GM12892 (cell line): Measurements from ENCODE around the gene WNT11.

Experiments used
- POLR2A ChIP-seq: IDR thresholded peaks from 2 replicates; pipeline ENCODE4 v1.6.1; 2011; ENCODE audit warnings: low read depth, low read length, control low read depth
- POLR2AphosphoS5 ChIP-seq: IDR thresholded peaks from 2 replicates; pipeline ENCODE4 v1.6.1; 2011; ENCODE audit warnings: low read depth, low read length, control low read depth

DNA sequence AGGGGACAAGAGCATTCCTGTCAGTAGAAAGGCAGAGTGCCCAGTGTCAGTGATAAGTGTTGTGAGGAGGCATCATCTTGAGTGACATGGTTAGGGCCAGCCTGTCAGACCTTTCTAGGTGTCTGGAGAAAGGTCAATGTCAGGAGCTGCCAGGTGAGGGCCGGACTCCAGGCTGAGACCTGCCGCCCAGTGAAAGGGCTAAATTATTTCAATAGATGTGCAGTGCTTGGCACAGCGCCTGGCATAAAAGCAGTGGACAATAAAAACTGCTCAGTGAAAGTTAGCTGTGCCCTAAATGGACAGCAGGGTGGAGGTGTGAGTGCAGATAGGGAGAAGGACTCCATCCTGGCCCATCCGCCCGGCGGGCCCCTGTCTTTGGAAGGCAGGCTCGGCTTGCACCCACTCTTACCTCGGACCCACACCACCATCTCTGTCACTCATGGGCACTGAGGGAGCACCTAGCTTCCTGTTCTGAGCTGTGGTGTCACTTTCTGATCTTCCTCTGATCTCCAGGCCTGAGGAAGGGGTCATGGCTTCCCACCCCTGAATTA lies 23.5 kb upstream of the WNT11 start:
- TF ChIP-seq POLR2AphosphoS5 = no peak
- TF ChIP-seq POLR2A = no peak
